Activated T-cell treated with anti-CD3 and anti-CD28 coated beads, Interleukin-2, amount 50 U/mL, for 72 hours (primary cell): ENCODE measurements around the gene SLC22A23. TPM values are rescaled to one million over a fixed set of nuclear protein-coding genes. Genes with fewer than 3 reads are reported as not detected.

ENCODE experiments used
- ATAC-seq, 2 donors: fragments of 150-1000 bp; cut with Tn5 transposase; replicated peaks in 1 of 2; 2 replicates each; pipeline ENCODE4 v1.10.0; 2021; ENCODE audit warnings: moderate library complexity in 2 of 2, mild to moderate bottlenecking in 1 of 2
- DNase-seq, 2 donors: peaks; one replicate each; pipeline ENCODE4 v3.0.0; 2021 to 2022; ENCODE audit warnings: mixed read lengths in 1 of 2
- H3K27ac Mint-ChIP-seq: one replicate; pipeline ENCODE4 v1.8.0; 2022; ENCODE audit warnings: mild to moderate bottlenecking, moderate library complexity, mixed read lengths
- H3K27me3 Mint-ChIP-seq: one replicate; pipeline ENCODE4 v1.8.0; 2022; ENCODE audit warnings: low read depth, mixed read lengths
- H3K36me3 Mint-ChIP-seq, 2 donors: one replicate each; pipeline ENCODE4 v1.8.0; 2022; ENCODE audit warnings: mixed read lengths in 2 of 2, mild to moderate bottlenecking in 1 of 2; ENCODE audit not compliant: insufficient read depth in 2 of 2
- H3K4me1 Mint-ChIP-seq: one replicate; pipeline ENCODE4 v1.8.0; 2022; ENCODE audit warnings: low read depth, mixed read lengths
- H3K4me3 Mint-ChIP-seq, 2 donors: one replicate each; pipeline ENCODE4 v1.8.0; 2022; ENCODE audit warnings: mild to moderate bottlenecking in 2 of 2, mixed read lengths in 2 of 2, moderate library complexity in 2 of 2
- H3K9me3 Mint-ChIP-seq, 2 donors: one replicate each; pipeline ENCODE4 v1.8.0; 2022; ENCODE audit warnings: mixed read lengths in 2 of 2
- total RNA-seq, 2 donors: library from RNA; stranded (reverse); gene quantifications; one replicate each; pipeline ENCODE4 v1.2.3, GENCODE V29; 2022

SLC22A23 gene
- total RNA-seq, 2 donors from 2014 or later: 1.5 to 2.0 TPM

DNA sequence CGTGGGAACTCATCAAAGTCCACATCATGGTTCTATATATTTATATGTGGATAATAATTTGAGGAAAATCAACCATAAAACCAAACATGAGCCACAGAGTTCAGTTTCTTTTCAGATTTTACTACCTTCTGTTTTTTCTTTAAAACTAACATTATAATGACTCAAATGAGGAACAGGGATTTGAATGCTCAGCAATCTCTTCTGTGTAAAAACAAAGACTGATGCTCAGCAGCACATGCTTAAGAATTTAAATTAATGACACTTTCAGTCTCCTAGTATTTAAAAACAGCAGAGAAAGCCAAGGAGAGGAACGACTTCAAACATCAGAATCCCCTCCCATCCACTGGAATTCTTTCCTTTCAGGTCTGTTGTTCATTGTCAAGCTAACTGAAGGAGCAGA, 125.4 kb downstream of the SLC22A23 start:
- DNase-seq (no peak), ATAC-seq (no peak)
- Mint-ChIP-seq H3K27ac (no peak overlapping the region), H3K4me1 (peaks cover 8% of the 10 kb centered on the region), H3K36me3 (no peaks in the 10 kb centered on the region), H3K4me3 (no peak overlapping the region), H3K9me3 (no peaks in the 10 kb centered on the region), H3K27me3 (peaks cover 5% of the 10 kb centered on the region)

DNA sequence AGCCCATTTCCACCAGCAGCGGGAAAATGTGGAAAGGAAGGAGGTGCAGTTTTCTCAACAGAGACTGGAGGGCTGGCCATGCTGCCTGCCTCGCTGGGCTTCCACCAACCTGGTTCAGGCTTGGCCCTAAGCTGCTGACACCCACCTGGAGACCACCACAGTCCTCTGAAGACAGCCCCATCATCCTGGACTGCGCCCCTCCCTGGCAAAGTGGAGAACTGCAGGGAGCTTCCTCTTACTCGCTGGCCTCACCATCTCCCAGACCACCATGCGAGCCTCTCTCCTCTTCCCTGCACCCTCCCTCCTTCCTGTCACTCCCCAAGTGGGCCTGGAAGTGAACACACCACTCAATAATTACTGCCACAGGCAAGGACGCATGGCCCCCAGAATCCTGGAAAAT, 126.7 kb downstream of the SLC22A23 start:
- no peak for DNase-seq
- ATAC-seq: no peak
- H3K9me3 Mint-ChIP-seq: no peaks in the 10 kb centered on the region
- H3K4me1 Mint-ChIP-seq: peaks cover 5% of the 10 kb centered on the region
- no peak overlapping the region for H3K4me3 Mint-ChIP-seq
- H3K27ac Mint-ChIP-seq: no peak overlapping the region
- H3K27me3 Mint-ChIP-seq: peaks cover 5% of the 10 kb centered on the region
- no peaks in the 10 kb centered on the region for H3K36me3 Mint-ChIP-seq

DNA sequence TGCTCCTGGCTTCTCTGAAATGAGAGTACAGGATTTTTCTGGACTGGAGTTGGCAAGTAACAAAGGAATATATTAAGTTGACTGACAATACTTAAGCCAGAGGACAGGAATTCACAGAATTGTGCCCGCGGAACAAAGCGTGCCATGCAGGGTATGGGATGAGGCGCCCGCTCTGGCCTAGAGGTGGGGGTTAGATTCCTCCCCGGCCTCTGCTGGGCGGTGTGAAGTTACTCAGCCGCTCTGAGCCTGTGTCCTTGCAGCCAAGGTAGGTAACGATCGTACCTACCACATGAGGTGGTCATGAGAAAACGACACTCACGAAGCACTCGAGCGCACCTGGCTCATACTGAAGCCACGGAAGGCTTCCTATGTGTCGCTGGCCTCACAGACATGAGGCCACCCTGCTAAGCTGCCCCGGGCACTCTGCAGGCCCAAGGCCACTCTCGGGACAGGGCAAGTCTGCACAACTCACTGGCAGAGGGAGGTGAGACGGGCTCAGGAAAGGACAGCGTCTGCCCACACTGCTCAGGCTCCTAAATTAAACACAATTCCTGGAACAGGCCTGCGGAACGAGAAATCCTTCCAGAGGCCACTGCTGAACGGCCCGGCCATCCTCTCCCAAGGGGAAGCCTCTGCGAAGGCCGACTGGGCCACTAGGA, 127.3 kb downstream of the SLC22A23 start:
- H3K36me3 Mint-ChIP-seq: no peaks in the 10 kb centered on the region
- H3K4me3 Mint-ChIP-seq: no peak overlapping the region
- DNase-seq: no peak
- peaks cover 12% of the 10 kb centered on the region for H3K4me1 Mint-ChIP-seq
- H3K27ac Mint-ChIP-seq: no peak overlapping the region
- H3K27me3 Mint-ChIP-seq: peaks cover 5% of the 10 kb centered on the region
- H3K9me3 Mint-ChIP-seq: no peaks in the 10 kb centered on the region
- no peak for ATAC-seq

GRCh38 chr6:3328796-3329195, 128.1 kb downstream of the SLC22A23 start:
- Mint-ChIP-seq H3K9me3 (no peaks in the 10 kb centered on the region), H3K36me3 (no peaks in the 10 kb centered on the region), H3K27me3 (peaks cover 5% of the 10 kb centered on the region), H3K4me3 (no peak overlapping the region), H3K27ac (no peak overlapping the region), H3K4me1 (peaks cover 19% of the 10 kb centered on the region)
- ATAC-seq (no peak), DNase-seq (no peak)

GRCh38 chr6:3328145-3328544, 128.7 kb downstream of the SLC22A23 start:
- no peak for DNase-seq
- no peaks in the 10 kb centered on the region for H3K36me3 Mint-ChIP-seq
- no peak overlapping the region for H3K27ac Mint-ChIP-seq
- H3K9me3 Mint-ChIP-seq: no peaks in the 10 kb centered on the region
- no peak overlapping the region for H3K4me3 Mint-ChIP-seq
- H3K27me3 Mint-ChIP-seq: no peaks in the 10 kb centered on the region
- peaks cover 16% of the 10 kb centered on the region for H3K4me1 Mint-ChIP-seq
- ATAC-seq: no peak

DNA sequence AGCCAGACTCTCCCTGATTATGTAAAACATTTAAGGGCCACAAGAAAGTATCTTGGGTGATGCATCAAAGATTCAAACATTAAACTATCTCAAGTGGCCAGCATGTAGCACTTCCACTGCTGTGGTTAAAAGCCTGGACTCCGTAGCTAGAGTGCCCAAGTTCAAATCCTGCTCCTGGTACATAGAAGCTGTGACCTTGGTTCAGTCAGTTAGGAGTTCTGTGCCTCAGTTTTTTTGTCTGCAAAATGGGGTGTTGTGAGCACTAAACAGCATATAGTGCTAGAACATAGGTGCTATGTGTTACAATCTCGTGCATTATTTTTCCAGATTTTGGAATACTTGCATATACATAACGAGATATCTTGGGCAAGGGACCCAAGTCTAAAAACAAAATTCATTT, 129.4 kb downstream of the SLC22A23 start:
- ATAC-seq: no peak
- Mint-ChIP-seq H3K27me3 (no peaks in the 10 kb centered on the region), H3K36me3 (no peaks in the 10 kb centered on the region), H3K4me1 (peaks cover 16% of the 10 kb centered on the region), H3K4me3 (no peak overlapping the region), H3K27ac (no peak overlapping the region), H3K9me3 (no peaks in the 10 kb centered on the region)
- no peak for DNase-seq

GRCh38 chr6:3326981-3327380, 129.9 kb downstream of the SLC22A23 start:
- H3K4me3 Mint-ChIP-seq: no peak overlapping the region

GRCh38 chr6:3326184-3326971, 130.5 kb downstream of the SLC22A23 start:
- no peaks in the 10 kb centered on the region for H3K9me3 Mint-ChIP-seq
- H3K36me3 Mint-ChIP-seq: no peaks in the 10 kb centered on the region
- peaks cover 16% of the 10 kb centered on the region for H3K4me1 Mint-ChIP-seq
- H3K27ac Mint-ChIP-seq: no peak overlapping the region
- ATAC-seq (no peak), DNase-seq (no peak)
- no peak overlapping the region for H3K4me3 Mint-ChIP-seq
- H3K27me3 Mint-ChIP-seq: no peaks in the 10 kb centered on the region

More at GRCh38 chr6:3326981-3327380, 129.9 kb downstream of the SLC22A23 start:
- DNase-seq: no peak
- H3K27ac Mint-ChIP-seq: no peak overlapping the region
- peaks cover 16% of the 10 kb centered on the region for H3K4me1 Mint-ChIP-seq
- no peak for ATAC-seq
- no peaks in the 10 kb centered on the region for H3K27me3 Mint-ChIP-seq
- H3K9me3 Mint-ChIP-seq: no peaks in the 10 kb centered on the region
- H3K36me3 Mint-ChIP-seq: no peaks in the 10 kb centered on the region

- DNase-seq (no peak), ATAC-seq (no peak)
- Mint-ChIP-seq H3K4me3 (no peak overlapping the region), H3K4me1 (peaks cover 16% of the 10 kb centered on the region), H3K27me3 (no peaks in the 10 kb centered on the region), H3K27ac (no peak overlapping the region), H3K36me3 (no peaks in the 10 kb centered on the region), H3K9me3 (no peaks in the 10 kb centered on the region)
Observed at GRCh38 chr6:3325210-3325609, 131.6 kb downstream of the SLC22A23 start.

DNA sequence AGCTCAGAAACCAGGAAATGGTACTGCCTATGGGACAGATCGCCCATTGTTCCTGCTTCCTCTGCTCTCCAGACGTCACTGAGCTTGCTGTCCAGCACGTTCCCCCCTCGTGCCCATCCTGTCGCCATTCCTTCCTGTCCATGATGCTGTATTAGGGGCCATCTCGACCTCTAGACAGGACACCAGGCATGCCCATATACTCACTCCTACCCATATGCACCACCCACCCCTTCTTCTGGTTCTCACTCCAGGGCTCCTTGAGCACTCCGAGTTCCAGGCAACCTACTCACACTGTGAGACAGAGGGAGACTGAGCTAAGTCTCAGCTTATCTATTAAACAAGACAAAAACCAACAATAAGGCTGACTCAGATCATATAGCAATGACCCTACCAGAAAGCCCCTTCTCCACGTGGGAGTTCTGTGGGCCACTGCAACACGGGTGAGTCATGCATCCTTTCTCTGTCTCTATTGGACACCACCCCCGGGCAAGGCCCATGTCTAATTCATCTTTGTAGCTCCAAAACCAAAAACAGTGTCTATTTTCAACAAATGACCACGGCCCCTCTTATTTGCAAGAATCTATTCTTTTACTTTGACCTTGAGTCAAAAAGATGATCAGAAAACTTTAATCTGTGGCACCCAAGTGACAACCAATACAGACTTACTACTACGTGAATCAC, 132.4 kb downstream of the SLC22A23 start:
- Mint-ChIP-seq H3K27me3 (no peaks in the 10 kb centered on the region), H3K9me3 (no peaks in the 10 kb centered on the region), H3K36me3 (no peaks in the 10 kb centered on the region), H3K4me3 (peak overlapping the region; percentile 1 to 10), H3K4me1 (peaks cover 17% of the 10 kb centered on the region), H3K27ac (no peak overlapping the region)
- peak; percentile 93 to 98 for ATAC-seq
- peak; percentile 65 to 67 for DNase-seq

GRCh38 chr6:3323696-3324261, 133.1 kb downstream of the SLC22A23 start:
- no peaks in the 10 kb centered on the region for H3K27me3 Mint-ChIP-seq
- ATAC-seq (no peak), DNase-seq (no peak)
- peaks cover 23% of the 10 kb centered on the region for H3K4me1 Mint-ChIP-seq
- H3K27ac Mint-ChIP-seq: no peak overlapping the region
- H3K4me3 Mint-ChIP-seq: no peak overlapping the region
- no peaks in the 10 kb centered on the region for H3K9me3 Mint-ChIP-seq
- H3K36me3 Mint-ChIP-seq: no peaks in the 10 kb centered on the region

DNA sequence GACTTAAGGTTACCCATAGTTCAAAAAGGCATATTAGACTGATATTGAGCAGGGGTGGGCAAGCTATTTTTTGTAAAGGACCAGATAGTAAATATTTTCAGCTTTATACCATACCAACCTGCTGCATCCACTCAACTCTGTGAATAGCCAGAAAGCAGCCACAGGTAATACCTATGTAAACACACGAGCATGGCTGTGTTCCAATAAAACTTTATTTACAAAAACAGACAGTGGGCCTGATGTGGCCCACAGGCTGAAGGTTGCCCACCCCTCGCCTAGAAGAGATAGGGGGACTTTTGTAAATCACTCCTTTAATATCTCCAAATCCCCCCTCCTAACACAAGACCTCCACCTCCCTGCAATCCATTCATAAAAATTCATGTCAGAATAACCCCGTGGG, 133.7 kb downstream of the SLC22A23 start:
- peaks cover 29% of the 10 kb centered on the region for H3K4me1 Mint-ChIP-seq

GRCh38 chr6:3322366-3322890, 134.4 kb downstream of the SLC22A23 start:
- Mint-ChIP-seq H3K36me3 (no peaks in the 10 kb centered on the region), H3K27me3 (peaks cover 6% of the 10 kb centered on the region), H3K9me3 (no peaks in the 10 kb centered on the region), H3K4me1 (peaks cover 36% of the 10 kb centered on the region), H3K4me3 (no peak overlapping the region), H3K27ac (no peak overlapping the region)
- ATAC-seq (no peak), DNase-seq (no peak)

More for the DNA sequence above, 133.7 kb downstream of the SLC22A23 start:
- H3K9me3 Mint-ChIP-seq: no peaks in the 10 kb centered on the region
- H3K36me3 Mint-ChIP-seq: no peaks in the 10 kb centered on the region
- no peak overlapping the region for H3K4me3 Mint-ChIP-seq
- H3K27me3 Mint-ChIP-seq: no peaks in the 10 kb centered on the region
- no peak for DNase-seq
- no peak for ATAC-seq
- H3K27ac Mint-ChIP-seq: no peak overlapping the region
